ENCODE results near the gene PLXNB3. TPM values are rescaled to one million over a fixed set of nuclear protein-coding genes. Genes with fewer than 3 reads are reported as not detected.
A peak's percentile ranks its signal among the peaks of the same experiment; 100 is the strongest.

PLXNB3 gene
- total and polyA plus RNA-seq, 2 of the 13 experiments (the other 11 are each of a cell fraction or from before 2014, with no cell fraction given) = 3.0 to 6.9 TPM

DNA sequence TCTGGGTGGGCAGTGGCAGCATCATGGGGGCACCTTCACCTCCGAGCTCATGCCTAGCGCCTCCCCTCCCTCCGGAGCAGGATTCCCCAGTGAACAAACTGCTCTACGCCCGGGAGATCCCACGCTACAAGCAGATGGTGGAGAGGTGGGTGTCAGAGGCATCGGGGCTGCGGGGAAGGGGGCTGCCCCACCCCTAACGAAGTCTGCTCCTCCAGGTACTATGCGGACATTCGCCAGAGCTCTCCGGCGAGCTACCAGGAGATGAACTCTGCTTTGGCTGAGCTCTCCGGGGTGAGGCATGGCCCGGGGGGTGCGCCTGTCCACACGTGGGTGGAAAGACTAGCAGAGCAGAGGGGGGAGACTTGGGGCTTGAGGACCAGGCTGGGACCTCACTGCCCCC lies 14.1 kb downstream of the PLXNB3 start:
- Histone ChIP-seq H3K4me2 (ENCODE audit: low read depth, low read length) (no peak overlapping the region), H3K9me3 (ENCODE audit: low read length) (no peaks in the 10 kb centered on the region), H3K4me1 (ENCODE audit: insufficient read depth, low read length) (no peaks in the 10 kb centered on the region), H3K4me3 (replicated peaks in 1 of 3; ENCODE audit: insufficient read depth in 1 of 3, low read depth in 2 of 3, low read length in 3 of 3) (no peak overlapping the region), H4K20me1 (ENCODE audit: insufficient read depth, low read length) (no peaks in the 10 kb centered on the region), H3K9ac (ENCODE audit: insufficient read depth, low read depth, low read length) (no peak overlapping the region), H3K27me3 (ENCODE audit: control insufficient read depth in 1 of 2, insufficient read depth in 2 of 2, low read length in 2 of 2) (no peaks in the 10 kb centered on the region), H3K27ac (ENCODE audit: extremely low read length, insufficient read depth, low read length) (no peak overlapping the region), H3K36me3 (replicated peaks in 1 of 2; ENCODE audit: control insufficient read depth in 1 of 2, insufficient read depth in 2 of 2, low read length in 2 of 2) (no peaks in the 10 kb centered on the region), H3K79me2 (ENCODE audit: insufficient read depth, low read length) (no peaks in the 10 kb centered on the region), H2AFZ (ENCODE audit: low read length) (no peak overlapping the region)
- no TSS peak for BruUV-seq (replicated peaks)
- ChIA-PET CTCF (ENCODE audit: low intra/inter-chr PET ratio, low total read pairs) (no interaction called here), POLR2A (no interaction called here)
- TF ChIP-seq EHMT2 (IDR thresholded peaks at IDR 0.05; ENCODE audit: borderline replicate concordance, low read depth, low read length) (no peak), ZBTB38 (CRISPR knock-in tag; IDR thresholded peaks at IDR 0.05) (no peak), DNMT1 (CRISPR knock-in tag; IDR thresholded peaks at IDR 0.05) (no peak)
- FAIRE-seq = no peak
- intact Hi-C loops (cut with micrococcal nuclease; ENCODE audit: unreplicated experiment) = no loop called here
- no CpG with 5 or more reads among the region's 17 CpGs for WGBS (ENCODE audit: low lambda C conversion rate)
- ATAC-seq = no peak
- in situ Hi-C loops (cut with HindIII; ENCODE audit: extremely low pct_ligation_motif_present, low pct_unique_long_range_greater_than_20kb) = no loop called here
- no peak for DNase-seq (ENCODE audit: low spot score)

DNA sequence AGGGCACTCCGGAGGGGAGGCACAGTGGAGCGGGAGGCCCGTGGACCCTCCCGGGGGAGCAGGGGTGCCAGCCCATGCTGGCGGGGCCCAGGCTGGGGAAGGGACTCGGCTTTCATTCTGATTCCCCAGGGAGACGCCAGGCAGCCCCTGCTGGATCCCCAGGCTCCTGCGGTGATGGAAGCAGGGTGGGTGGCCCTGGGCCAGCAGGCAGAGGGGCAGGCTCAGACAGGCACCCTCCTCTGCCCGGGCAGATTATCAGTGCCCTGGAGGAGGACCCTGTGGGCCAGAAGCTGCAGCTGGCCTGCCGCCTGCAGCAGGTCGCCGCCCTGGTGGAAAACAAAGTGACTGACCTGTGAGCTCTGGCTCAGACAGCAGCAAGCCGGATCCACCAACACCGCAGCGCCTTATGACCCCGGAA lies 14.6 kb downstream of the PLXNB3 start:
- TF ChIP-seq AGO2 (optimal IDR thresholded peaks at IDR 0.05; ENCODE audit: low read depth, low read length) = peak; percentile 46
- TF ChIP-seq, protein P1, sequence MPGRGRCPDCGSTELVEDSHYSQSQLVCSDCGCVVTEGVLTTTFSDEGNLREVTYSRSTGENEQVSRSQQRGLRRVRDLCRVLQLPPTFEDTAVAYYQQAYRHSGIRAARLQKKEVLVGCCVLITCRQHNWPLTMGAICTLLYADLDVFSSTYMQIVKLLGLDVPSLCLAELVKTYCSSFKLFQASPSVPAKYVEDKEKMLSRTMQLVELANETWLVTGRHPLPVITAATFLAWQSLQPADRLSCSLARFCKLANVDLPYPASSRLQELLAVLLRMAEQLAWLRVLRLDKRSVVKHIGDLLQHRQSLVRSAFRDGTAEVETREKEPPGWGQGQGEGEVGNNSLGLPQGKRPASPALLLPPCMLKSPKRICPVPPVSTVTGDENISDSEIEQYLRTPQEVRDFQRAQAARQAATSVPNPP (CRISPR knock-in tag; IDR thresholded peaks at IDR 0.05) = no peak
- TF ChIP-seq, protein P2, sequence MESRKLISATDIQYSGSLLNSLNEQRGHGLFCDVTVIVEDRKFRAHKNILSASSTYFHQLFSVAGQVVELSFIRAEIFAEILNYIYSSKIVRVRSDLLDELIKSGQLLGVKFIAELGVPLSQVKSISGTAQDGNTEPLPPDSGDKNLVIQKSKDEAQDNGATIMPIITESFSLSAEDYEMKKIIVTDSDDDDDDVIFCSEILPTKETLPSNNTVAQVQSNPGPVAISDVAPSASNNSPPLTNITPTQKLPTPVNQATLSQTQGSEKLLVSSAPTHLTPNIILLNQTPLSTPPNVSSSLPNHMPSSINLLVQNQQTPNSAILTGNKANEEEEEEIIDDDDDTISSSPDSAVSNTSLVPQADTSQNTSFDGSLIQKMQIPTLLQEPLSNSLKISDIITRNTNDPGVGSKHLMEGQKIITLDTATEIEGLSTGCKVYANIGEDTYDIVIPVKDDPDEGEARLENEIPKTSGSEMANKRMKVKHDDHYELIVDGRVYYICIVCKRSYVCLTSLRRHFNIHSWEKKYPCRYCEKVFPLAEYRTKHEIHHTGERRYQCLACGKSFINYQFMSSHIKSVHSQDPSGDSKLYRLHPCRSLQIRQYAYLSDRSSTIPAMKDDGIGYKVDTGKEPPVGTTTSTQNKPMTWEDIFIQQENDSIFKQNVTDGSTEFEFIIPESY (CRISPR knock-in tag; IDR thresholded peaks at IDR 0.05) = peak; percentile 59; the same call in 1 of the 2 replicates
- no TSS peak for BruUV-seq (replicated peaks)
- H3K27ac ChIP-seq (ENCODE audit: extremely low read length, insufficient read depth, low read length) = no peak overlapping the region
- no peaks in the 10 kb centered on the region for H3K4me1 ChIP-seq (ENCODE audit: insufficient read depth, low read length)
- no CpG with 5 or more reads among the region's 16 CpGs for WGBS (ENCODE audit: low lambda C conversion rate)
- no peak overlapping the region for H3K4me2 ChIP-seq (ENCODE audit: low read depth, low read length)
- ATAC-seq = no peak; the same call in 2 of the 3 replicates
- ChIA-PET POLR2A (no interaction called here), CTCF (ENCODE audit: low intra/inter-chr PET ratio, low total read pairs) (no interaction called here)
- no peaks in the 10 kb centered on the region for H3K79me2 ChIP-seq (ENCODE audit: insufficient read depth, low read length)
- DNase-seq (ENCODE audit: low spot score) = no peak
- in situ Hi-C loops (cut with HindIII; ENCODE audit: extremely low pct_ligation_motif_present, low pct_unique_long_range_greater_than_20kb) = no loop called here
- no peaks in the 10 kb centered on the region for H3K27me3 ChIP-seq (ENCODE audit: control insufficient read depth in 1 of 2, insufficient read depth in 2 of 2, low read length in 2 of 2)
- H3K36me3 ChIP-seq (replicated peaks in 1 of 2; ENCODE audit: control insufficient read depth in 1 of 2, insufficient read depth in 2 of 2, low read length in 2 of 2) = no peaks in the 10 kb centered on the region
- intact Hi-C loops (cut with micrococcal nuclease; ENCODE audit: unreplicated experiment) = no loop called here
- no peak overlapping the region for H3K4me3 ChIP-seq (replicated peaks in 1 of 3; ENCODE audit: insufficient read depth in 1 of 3, low read depth in 2 of 3, low read length in 3 of 3)
- H3K9ac ChIP-seq (ENCODE audit: insufficient read depth, low read depth, low read length) = no peak overlapping the region
- FAIRE-seq = no peak
- no peak overlapping the region for H2AFZ ChIP-seq (ENCODE audit: low read length)
- no peaks in the 10 kb centered on the region for H4K20me1 ChIP-seq (ENCODE audit: insufficient read depth, low read length)
- no peaks in the 10 kb centered on the region for H3K9me3 ChIP-seq (ENCODE audit: low read length)

All from HepG2 (cell line).